ENCODE results near the gene TSC22D4. TPM values are rescaled to one million over a fixed set of nuclear protein-coding genes. Genes with fewer than 3 reads are reported as not detected.

Gene TSC22D4
- total and polyA plus RNA-seq, 9 of the 15 experiments (the other 6 are each of a cell fraction or from before 2014, with no cell fraction given) = 0.37 to 107 (median 28.7) TPM

GRCh38 chr7:100469227-100470044 lies 9.6 kb downstream of the TSC22D4 start (continued):
- TF ChIP-seq ZNF253 (CRISPR knock-in tag; conservative IDR thresholded peaks at IDR 0.05) = no peak
- peak; percentile 98 for TF ChIP-seq SMC3 (conservative IDR thresholded peaks at IDR 0.05; ENCODE audit: insufficient read depth, low read depth, low read length)
- peak; percentile 81 for TF ChIP-seq THAP12 (CRISPR knock-in tag; IDR thresholded peaks at IDR 0.05)
- TF ChIP-seq HMGN3 (IDR thresholded peaks at IDR 0.05; ENCODE audit: borderline replicate concordance, extremely low read depth, insufficient read length, low read depth, low read length) = peak; percentile 52
- TF ChIP-seq CLOCK (CRISPR knock-in tag; IDR thresholded peaks at IDR 0.05; ENCODE audit: borderline replicate concordance) = no peak
- no peak for TF ChIP-seq ZNF696 (CRISPR knock-in tag; conservative IDR thresholded peaks at IDR 0.05)
- 0 out of 2 replicates have a peak, but pooled peaks have one; percentile 36 for TF ChIP-seq ZNF232 (CRISPR knock-in tag; IDR thresholded peaks at IDR 0.05)
- no peak for TF ChIP-seq ZNF507 (tag; conservative IDR thresholded peaks at IDR 0.05)
- TF ChIP-seq ZBTB7A (IDR thresholded peaks at IDR 0.05; ENCODE audit: borderline replicate concordance, control insufficient read depth, low read depth, low read length) = peak; percentile 77; the same call in 1 of the 2 replicates
- TF ChIP-seq TFAP4 (CRISPR knock-in tag; IDR thresholded peaks at IDR 0.05; ENCODE audit: borderline replicate concordance) = peak; percentile 28; the same call in 1 of the 2 replicates
- peak; percentile 51 for TF ChIP-seq PCBP1 (IDR thresholded peaks at IDR 0.05; ENCODE audit: low read depth, low read length, poor library complexity, severe bottlenecking)
- peak; percentile 80 for TF ChIP-seq DEAF1 (CRISPR knock-in tag; IDR thresholded peaks at IDR 0.05)
- TF ChIP-seq ATF3 (IDR thresholded peaks at IDR 0.05) = peak; percentile 18; the same call in 1 of the 2 replicates
- 0 out of 2 replicates have a peak, but pooled peaks have one; percentile 31 for TF ChIP-seq ATF3 (CRISPR knock-in tag; conservative IDR thresholded peaks at IDR 0.05)
- TF ChIP-seq LCOR (CRISPR knock-in tag; IDR thresholded peaks at IDR 0.05) = peak; percentile 67; the same call in 1 of the 2 replicates
- no peak for TF ChIP-seq ZNF778 (CRISPR knock-in tag; IDR thresholded peaks at IDR 0.05)
- 0 out of 2 replicates have a peak, but pooled peaks have one; percentile 16 for TF ChIP-seq HDGF (IDR thresholded peaks at IDR 0.05)

Data from K562 (cell line).